SH-SY5Y (cell line): ENCODE measurements around the gene NT5C1B.

ENCODE experiments used
- GATA2 ChIP-seq: IDR thresholded peaks from 2 replicates; pipeline ENCODE4 v1.6.1; 2011; ENCODE audit warnings: mild to moderate bottlenecking, low read depth, low read length
- GATA3 ChIP-seq: IDR thresholded peaks from 2 replicates; pipeline ENCODE4 v1.6.1; 2011; ENCODE audit warnings: low read depth, mild to moderate bottlenecking, low read length, moderate library complexity

DNA sequence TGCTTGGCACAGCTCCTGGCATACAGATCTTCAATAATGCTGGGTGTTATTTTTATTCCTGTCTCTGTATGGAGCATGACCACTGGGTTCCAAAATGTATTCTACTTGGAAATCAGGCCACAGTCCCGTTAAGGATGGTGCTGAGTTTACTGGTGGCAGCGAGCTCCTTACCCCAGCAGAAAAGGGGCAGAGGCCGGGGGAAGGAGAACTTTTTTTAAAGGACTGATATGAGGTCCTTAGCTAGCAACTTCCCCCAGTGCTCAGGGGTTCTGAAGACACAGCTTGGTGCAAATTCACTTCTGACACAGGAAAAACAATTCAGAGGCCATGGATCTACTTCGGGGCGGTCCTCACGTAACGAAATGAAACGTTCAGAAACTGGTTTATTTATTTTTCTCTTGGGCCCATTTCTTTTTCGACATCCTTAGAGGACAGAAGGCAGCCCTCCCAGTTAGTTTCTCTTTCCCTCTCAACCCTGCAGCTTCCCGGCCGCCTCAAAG is 29.8 kb downstream of the NT5C1B start:
- TF ChIP-seq GATA2: no peak
- TF ChIP-seq GATA3: no peak
